ENCODE data around the gene TRIP12. TPM values are rescaled to one million over a fixed set of nuclear protein-coding genes. Genes with fewer than 3 reads are reported as not detected.
"Not testable (repeated sequence)": the region's sequence is repeated elsewhere in the genome, so short reads cannot be mapped to it uniquely, and the experiment has no call there.

The TRIP12 gene
- 79.4 TPM for total RNA-seq

DNA sequence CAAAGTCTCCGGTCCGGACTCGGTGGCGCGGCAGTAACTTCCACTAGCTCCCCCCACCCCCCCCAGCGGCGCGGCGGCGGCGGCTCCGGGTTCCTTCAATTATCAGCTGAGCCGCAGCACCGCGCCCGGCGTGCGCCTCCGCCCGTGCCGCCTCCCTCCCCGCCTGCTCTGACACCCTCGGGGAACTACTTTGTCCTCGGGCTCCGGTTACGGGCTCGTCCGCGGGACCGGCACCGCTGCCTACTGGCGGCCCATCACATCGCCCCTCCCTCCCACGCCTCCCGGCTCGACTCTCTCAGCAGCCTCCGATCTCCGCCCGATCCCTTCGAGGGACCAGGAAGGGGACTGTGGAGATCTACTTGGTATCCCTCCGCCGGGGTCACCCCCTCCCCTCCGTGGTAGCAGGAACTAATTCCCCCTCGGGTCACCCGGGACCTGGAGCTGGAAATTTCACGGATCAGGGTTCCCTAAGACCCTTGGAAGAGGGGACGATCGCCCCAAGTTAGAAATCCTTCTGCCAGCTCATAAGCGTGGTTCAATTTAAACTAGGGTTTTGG lies at the start of gene TRIP12:
Gene TRIP12, minus strand, starts transcription at position 118 of the 557 bp plus-strand sequence. CDS start 41,930 bp downstream, outside the sequence.
- Histone ChIP-seq H3K36me3 (peaks cover 0 to 6% of the 10 kb centered on the region in 2 donors), H3K27me3 (no peaks in the 10 kb centered on the region), H3K27ac (peak within 1 kb of the TSS; percentile 99), H3K9me3 (no peaks in the 10 kb centered on the region), H3K4me1 (peaks cover 0 to 10% of the 10 kb centered on the region in 2 donors), H3K4me3 (peak within 1 kb of the TSS; percentile 95 to 98)
- peak; percentile 77 to 96 for DNase-seq (ENCODE audit: low spot score in 2 of 2)
- intact Hi-C loops (cut with DNase I) = loop anchor here (2.0 to 5.0 kb wide), 3 partner anchors 121 to 1543 kb away; partner anchors contain the start of genes NCL and SP100
- TF ChIP-seq, protein P1, sequence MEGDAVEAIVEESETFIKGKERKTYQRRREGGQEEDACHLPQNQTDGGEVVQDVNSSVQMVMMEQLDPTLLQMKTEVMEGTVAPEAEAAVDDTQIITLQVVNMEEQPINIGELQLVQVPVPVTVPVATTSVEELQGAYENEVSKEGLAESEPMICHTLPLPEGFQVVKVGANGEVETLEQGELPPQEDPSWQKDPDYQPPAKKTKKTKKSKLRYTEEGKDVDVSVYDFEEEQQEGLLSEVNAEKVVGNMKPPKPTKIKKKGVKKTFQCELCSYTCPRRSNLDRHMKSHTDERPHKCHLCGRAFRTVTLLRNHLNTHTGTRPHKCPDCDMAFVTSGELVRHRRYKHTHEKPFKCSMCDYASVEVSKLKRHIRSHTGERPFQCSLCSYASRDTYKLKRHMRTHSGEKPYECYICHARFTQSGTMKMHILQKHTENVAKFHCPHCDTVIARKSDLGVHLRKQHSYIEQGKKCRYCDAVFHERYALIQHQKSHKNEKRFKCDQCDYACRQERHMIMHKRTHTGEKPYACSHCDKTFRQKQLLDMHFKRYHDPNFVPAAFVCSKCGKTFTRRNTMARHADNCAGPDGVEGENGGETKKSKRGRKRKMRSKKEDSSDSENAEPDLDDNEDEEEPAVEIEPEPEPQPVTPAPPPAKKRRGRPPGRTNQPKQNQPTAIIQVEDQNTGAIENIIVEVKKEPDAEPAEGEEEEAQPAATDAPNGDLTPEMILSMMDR (IDR thresholded peaks at IDR 0.05) = no peak

DNA sequence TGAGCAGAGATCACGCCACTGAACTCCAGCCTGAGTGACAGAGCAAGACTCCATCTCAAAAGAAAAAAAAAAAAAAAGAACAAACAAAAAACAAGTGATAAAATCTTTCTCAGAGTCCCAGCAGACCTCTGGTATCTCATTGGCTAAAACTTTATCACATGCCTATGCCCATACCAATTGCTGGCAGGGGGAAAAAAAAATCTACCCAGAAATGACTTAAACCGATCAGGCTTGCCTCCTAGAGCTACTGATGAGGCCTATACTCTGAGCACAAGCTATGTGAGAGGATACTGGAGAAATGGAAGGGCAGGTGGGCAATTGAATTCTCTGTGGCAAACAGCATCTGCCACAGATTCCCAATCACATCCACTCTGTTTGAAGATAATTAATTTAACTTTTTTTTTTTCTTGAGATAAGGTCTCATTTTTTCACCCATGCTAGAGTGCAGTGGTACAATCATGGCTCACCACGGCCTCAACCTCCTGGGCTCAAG lies 49.5 kb upstream of the TRIP12 start:
- Histone ChIP-seq H3K27ac (no peak overlapping the region), H3K4me3 (no peak overlapping the region), H3K27me3 (no peaks in the 10 kb centered on the region), H3K4me1 (no peaks in the 10 kb centered on the region), H3K36me3 (no peaks in the 10 kb centered on the region), H3K9me3 (no peaks in the 10 kb centered on the region)
- no peak for DNase-seq (ENCODE audit: low spot score in 2 of 2)
- TF ChIP-seq, protein P1 (IDR thresholded peaks at IDR 0.05) = no peak
- intact Hi-C loops (cut with DNase I) = no loop called here

DNA sequence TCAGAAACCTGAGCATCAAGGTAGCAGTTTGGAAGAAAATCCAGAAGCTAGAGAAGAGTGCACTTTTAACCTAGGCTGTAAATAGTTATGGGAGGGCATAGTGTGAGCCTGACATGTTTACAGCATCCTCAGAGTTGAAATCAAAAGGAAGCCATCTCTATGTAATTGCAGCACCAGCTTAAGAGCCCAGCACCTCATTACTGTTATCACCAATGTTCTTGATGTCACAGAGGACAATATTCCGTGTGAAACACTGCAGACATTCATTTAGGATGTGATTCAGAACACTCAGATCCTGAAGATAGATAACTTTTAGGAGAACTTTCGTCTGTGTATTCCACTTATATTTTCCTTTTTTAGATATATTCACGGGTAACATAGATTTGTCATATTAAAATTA lies 48.6 kb upstream of the TRIP12 start:
- H3K4me3 ChIP-seq = no peak overlapping the region
- TF ChIP-seq, protein P1 (IDR thresholded peaks at IDR 0.05) = no peak
- no peak for DNase-seq (ENCODE audit: low spot score in 2 of 2)
- no peaks in the 10 kb centered on the region for H3K36me3 ChIP-seq
- no peak overlapping the region for H3K27ac ChIP-seq
- H3K9me3 ChIP-seq = no peaks in the 10 kb centered on the region
- no peaks in the 10 kb centered on the region for H3K4me1 ChIP-seq
- intact Hi-C loops (cut with DNase I) = no loop called here
- H3K27me3 ChIP-seq = no peaks in the 10 kb centered on the region

DNA sequence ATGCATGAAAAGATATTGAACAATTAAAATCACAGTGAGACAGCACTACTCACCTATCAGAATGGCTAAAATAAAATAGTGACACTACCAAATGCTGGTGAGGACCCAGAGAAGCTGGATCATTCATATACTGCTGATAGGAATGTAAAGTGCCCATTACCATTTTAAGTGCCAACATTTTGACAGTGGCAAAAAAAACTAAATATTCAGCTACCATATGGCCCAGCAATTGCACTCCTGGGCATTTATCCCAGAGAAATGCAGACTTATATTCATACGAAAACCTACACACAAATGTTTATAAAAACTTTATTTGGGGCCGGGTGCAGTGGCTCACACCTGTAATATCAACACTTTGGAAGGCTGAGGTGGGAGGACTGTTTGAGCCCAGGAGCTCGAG lies 48.1 kb upstream of the TRIP12 start:
- no peak for DNase-seq (ENCODE audit: low spot score in 2 of 2)
- no peak overlapping the region for H3K27ac ChIP-seq
- TF ChIP-seq, protein P1 (IDR thresholded peaks at IDR 0.05) = no peak
- no peaks in the 10 kb centered on the region for H3K9me3 ChIP-seq
- intact Hi-C loops (cut with DNase I) = no loop called here
- H3K4me3 ChIP-seq = no peak overlapping the region
- H3K4me1 ChIP-seq = no peaks in the 10 kb centered on the region
- no peaks in the 10 kb centered on the region for H3K27me3 ChIP-seq
- no peaks in the 10 kb centered on the region for H3K36me3 ChIP-seq

DNA sequence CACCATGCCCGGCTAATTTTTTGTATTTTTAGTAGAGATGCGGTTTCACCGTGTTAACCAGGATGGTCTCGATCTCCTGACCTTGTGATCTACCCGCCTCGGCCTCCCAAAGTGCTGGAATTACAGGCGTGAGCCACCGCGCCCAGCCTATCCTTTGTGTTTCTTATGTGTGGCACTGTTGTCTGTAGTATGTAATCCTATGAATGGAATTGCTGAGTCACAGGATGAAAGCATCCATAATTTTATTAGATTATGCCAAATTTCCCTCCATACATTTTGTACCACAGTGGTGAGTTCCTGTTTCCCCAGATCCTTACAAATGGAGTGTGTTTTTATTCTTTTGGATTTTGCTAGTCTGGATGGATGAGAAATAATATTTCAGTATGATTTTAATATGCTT lies 41.8 kb upstream of the TRIP12 start:
- H3K36me3 ChIP-seq; DNase-seq (ENCODE audit: low spot score in 2 of 2); H3K27ac ChIP-seq; H3K4me3 ChIP-seq; H3K27me3 ChIP-seq; H3K9me3 ChIP-seq; H3K4me1 ChIP-seq; intact Hi-C loops (cut with DNase I): not testable (repeated sequence)

DNA sequence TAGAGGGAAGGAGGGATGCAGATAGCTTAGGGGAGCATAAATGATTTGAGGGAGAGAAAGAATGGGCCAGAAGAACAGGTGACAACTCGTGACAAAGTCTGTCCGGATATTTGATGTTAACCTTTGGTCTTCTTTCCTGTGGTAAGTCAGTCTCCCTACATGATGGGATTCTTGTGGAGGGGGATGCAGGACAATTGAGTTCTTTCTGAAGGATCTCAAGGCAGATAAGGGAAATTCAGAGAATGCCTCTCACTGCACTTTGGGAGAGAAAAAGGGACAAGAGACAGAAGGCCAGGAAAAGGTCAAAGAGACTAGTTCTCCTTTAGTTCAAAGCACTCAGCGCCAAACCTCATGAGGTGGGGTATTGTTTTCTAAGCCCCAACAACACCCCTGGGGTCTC lies 34.7 kb upstream of the TRIP12 start:
- no peak for DNase-seq (ENCODE audit: low spot score in 2 of 2)
- TF ChIP-seq, protein P1 (IDR thresholded peaks at IDR 0.05) = no peak
- H3K27me3 ChIP-seq = no peaks in the 10 kb centered on the region
- H3K36me3 ChIP-seq = no peaks in the 10 kb centered on the region
- H3K4me3 ChIP-seq = no peak overlapping the region
- H3K27ac ChIP-seq = no peak overlapping the region
- no peaks in the 10 kb centered on the region for H3K4me1 ChIP-seq
- no peaks in the 10 kb centered on the region for H3K9me3 ChIP-seq
- intact Hi-C loops (cut with DNase I) = no loop called here
